Kidney tubule cell (primary cell): ENCODE results near the gene DSCAML1.
A peak's percentile ranks its signal among the peaks of the same experiment; 100 is the strongest.
"Not testable (repeated sequence)": the region's sequence is repeated elsewhere in the genome, so short reads cannot be mapped to it uniquely, and the experiment has no call there.

Experiments
- DNase-seq: peaks from one replicate; pipeline ENCODE4 v3.0.0-alpha.2; 2018; ENCODE audit warnings: low spot score

The DSCAML1 gene

GRCh38 chr11:117819096-117820040 is 22.4 kb upstream of the DSCAML1 start:
- DNase-seq, result peak; percentile 86

- DNase-seq, result peak; percentile 93
These were observed 21.2 kb upstream of the DSCAML1 start for GRCh38 chr11:117818041-117818873.

- DNase-seq, result peak; percentile 95
These were observed 20.5 kb upstream of the DSCAML1 start for GRCh38 chr11:117817368-117818040.

- peak; percentile 58 for DNase-seq
These were observed 19.9 kb upstream of the DSCAML1 start for GRCh38 chr11:117816846-117817367.

GRCh38 chr11:117816151-117816741 is 19.2 kb upstream of the DSCAML1 start:
- peak; percentile 78 for DNase-seq

- peak; percentile 78 for DNase-seq
These were observed 18.3 kb upstream of the DSCAML1 start for GRCh38 chr11:117815262-117815803.

GRCh38 chr11:117814766-117815261 is 17.8 kb upstream of the DSCAML1 start:
- peak; percentile 99 for DNase-seq

GRCh38 chr11:117814204-117814765 is 17.3 kb upstream of the DSCAML1 start:
- peak; percentile 94 for DNase-seq

GRCh38 chr11:117810056-117810451 is 13.0 kb upstream of the DSCAML1 start:
- DNase-seq, result not testable (repeated sequence)

GRCh38 chr11:117809236-117810055 is 12.4 kb upstream of the DSCAML1 start:
- peak; percentile 66 for DNase-seq

- DNase-seq, result no peak
These were observed 11.8 kb upstream of the DSCAML1 start for GRCh38 chr11:117808784-117809183.

- peak; percentile 73 for DNase-seq
These were observed 10.7 kb upstream of the DSCAML1 start for GRCh38 chr11:117807482-117808327.

- no peak for DNase-seq
These were observed 9.8 kb upstream of the DSCAML1 start for GRCh38 chr11:117806846-117807245.

GRCh38 chr11:117805045-117805444 is 8.0 kb upstream of the DSCAML1 start:
- no peak for DNase-seq

- no peak for DNase-seq
These were observed 6.9 kb upstream of the DSCAML1 start for GRCh38 chr11:117803896-117804295.

- no peak for DNase-seq
These were observed 2.6 kb upstream of the DSCAML1 start for GRCh38 chr11:117799634-117800033.

- DNase-seq, result no peak
These were observed 552 bp downstream of the DSCAML1 start for GRCh38 chr11:117796456-117796871.

GRCh38 chr11:117795638-117796455 is 1.2 kb downstream of the DSCAML1 start:
- DNase-seq, result peak; percentile 12
